ENCODE results near the gene SAV1.

DNA sequence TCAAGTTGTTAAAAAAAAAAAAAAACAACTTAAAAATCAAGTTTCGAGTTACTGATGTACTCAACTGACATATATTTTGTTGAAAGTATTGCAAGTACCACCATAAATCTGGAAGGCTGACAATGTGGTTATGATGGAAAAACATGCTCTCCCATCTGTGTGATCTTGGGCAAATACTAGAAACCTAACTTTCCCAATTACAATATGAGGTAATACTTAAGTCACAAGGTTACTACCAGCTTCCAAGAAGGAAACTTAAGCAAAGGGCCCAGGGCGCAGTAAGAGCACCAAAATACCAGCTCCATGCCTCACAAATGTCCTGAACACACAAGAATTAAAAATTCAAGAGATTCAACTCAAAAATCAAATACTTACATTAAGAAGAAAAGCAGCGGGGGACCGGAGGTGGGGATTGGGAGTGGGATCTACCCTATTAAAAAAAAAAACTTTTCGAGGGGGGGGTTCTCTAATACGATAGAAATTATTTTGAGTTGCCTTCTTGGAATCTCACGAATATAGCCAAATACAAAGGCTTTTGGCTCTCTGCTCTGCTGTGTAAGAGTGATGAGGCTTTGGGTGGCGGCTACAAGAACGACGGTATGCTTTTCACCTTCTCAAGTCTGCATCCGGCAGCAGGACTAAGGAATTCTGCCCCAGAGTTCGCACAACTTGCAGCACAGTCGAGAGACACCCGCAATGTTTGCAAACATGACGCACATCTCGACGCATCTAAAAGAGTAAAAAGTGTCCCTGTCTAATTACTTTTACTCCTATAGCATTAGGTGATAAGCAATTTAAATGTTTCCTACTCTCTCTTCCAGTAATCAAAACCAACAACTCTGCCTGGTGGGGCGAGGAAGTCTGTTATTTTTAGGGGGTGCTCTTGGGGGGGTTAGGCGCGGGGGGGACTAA is 1.1 kb downstream of the SAV1 start:
- TF ChIP-seq, protein P1, sequence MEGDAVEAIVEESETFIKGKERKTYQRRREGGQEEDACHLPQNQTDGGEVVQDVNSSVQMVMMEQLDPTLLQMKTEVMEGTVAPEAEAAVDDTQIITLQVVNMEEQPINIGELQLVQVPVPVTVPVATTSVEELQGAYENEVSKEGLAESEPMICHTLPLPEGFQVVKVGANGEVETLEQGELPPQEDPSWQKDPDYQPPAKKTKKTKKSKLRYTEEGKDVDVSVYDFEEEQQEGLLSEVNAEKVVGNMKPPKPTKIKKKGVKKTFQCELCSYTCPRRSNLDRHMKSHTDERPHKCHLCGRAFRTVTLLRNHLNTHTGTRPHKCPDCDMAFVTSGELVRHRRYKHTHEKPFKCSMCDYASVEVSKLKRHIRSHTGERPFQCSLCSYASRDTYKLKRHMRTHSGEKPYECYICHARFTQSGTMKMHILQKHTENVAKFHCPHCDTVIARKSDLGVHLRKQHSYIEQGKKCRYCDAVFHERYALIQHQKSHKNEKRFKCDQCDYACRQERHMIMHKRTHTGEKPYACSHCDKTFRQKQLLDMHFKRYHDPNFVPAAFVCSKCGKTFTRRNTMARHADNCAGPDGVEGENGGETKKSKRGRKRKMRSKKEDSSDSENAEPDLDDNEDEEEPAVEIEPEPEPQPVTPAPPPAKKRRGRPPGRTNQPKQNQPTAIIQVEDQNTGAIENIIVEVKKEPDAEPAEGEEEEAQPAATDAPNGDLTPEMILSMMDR (conservative IDR thresholded peaks at IDR 0.05 in 1 of 2, IDR thresholded peaks at IDR 0.05 in 1 of 2; ENCODE audit: extremely low read depth in 1 of 2, insufficient read depth in 1 of 2, low read depth in 1 of 2, low read length in 2 of 2): no peak
- no peak for TF ChIP-seq EZH2 (IDR thresholded peaks at IDR 0.05; ENCODE audit: borderline replicate concordance, low read length)
